ENCODE measurements around the gene ZDHHC11. TPM values are rescaled to one million over a fixed set of nuclear protein-coding genes. Genes with fewer than 3 reads are reported as not detected.
"Not testable (repeated sequence)": the region's sequence is repeated elsewhere in the genome, so short reads cannot be mapped to it uniquely, and the experiment has no call there.

ZDHHC11 gene
- total RNA-seq, 1 donor from 2014 or later, result 11.9 TPM

GRCh38 chr5:842402-843221, 8.2 kb downstream of the ZDHHC11 start:
- H3K36me3 Mint-ChIP-seq (ENCODE audit: low read depth); H3K27ac Mint-ChIP-seq; H3K9me3 Mint-ChIP-seq; H3K4me1 Mint-ChIP-seq (ENCODE audit: low read depth); H3K4me3 Mint-ChIP-seq (ENCODE audit: low read depth); H3K27me3 Mint-ChIP-seq (ENCODE audit: low read depth); intact Hi-C loops (cut with micrococcal nuclease); DNase-seq (ENCODE audit: low spot score): not testable (repeated sequence)

GRCh38 chr5:841531-842401, 9.0 kb downstream of the ZDHHC11 start:
- DNase-seq (ENCODE audit: low spot score); H3K4me3 Mint-ChIP-seq (ENCODE audit: low read depth); H3K36me3 Mint-ChIP-seq (ENCODE audit: low read depth); intact Hi-C loops (cut with micrococcal nuclease); H3K27me3 Mint-ChIP-seq (ENCODE audit: low read depth); H3K9me3 Mint-ChIP-seq; H3K4me1 Mint-ChIP-seq (ENCODE audit: low read depth); H3K27ac Mint-ChIP-seq: not testable (repeated sequence)

- H3K27me3 Mint-ChIP-seq (ENCODE audit: low read depth); H3K4me3 Mint-ChIP-seq (ENCODE audit: low read depth); intact Hi-C loops (cut with micrococcal nuclease); H3K9me3 Mint-ChIP-seq; H3K4me1 Mint-ChIP-seq (ENCODE audit: low read depth); DNase-seq (ENCODE audit: low spot score); H3K27ac Mint-ChIP-seq; H3K36me3 Mint-ChIP-seq (ENCODE audit: low read depth): not testable (repeated sequence)
Measured at GRCh38 chr5:840974-841435, 9.8 kb downstream of the ZDHHC11 start.

GRCh38 chr5:840118-840973, 10.4 kb downstream of the ZDHHC11 start:
- H3K4me1 Mint-ChIP-seq (ENCODE audit: low read depth); H3K4me3 Mint-ChIP-seq (ENCODE audit: low read depth); DNase-seq (ENCODE audit: low spot score); intact Hi-C loops (cut with micrococcal nuclease); H3K27ac Mint-ChIP-seq; H3K36me3 Mint-ChIP-seq (ENCODE audit: low read depth); H3K27me3 Mint-ChIP-seq (ENCODE audit: low read depth); H3K9me3 Mint-ChIP-seq: not testable (repeated sequence)

- H3K9me3 Mint-ChIP-seq; DNase-seq (ENCODE audit: low spot score); H3K36me3 Mint-ChIP-seq (ENCODE audit: low read depth); H3K27me3 Mint-ChIP-seq (ENCODE audit: low read depth); H3K4me3 Mint-ChIP-seq (ENCODE audit: low read depth); H3K4me1 Mint-ChIP-seq (ENCODE audit: low read depth); H3K27ac Mint-ChIP-seq; intact Hi-C loops (cut with micrococcal nuclease): not testable (repeated sequence)
Measured at GRCh38 chr5:838431-838851, 12.3 kb downstream of the ZDHHC11 start.

GRCh38 chr5:837621-838121, 13.1 kb downstream of the ZDHHC11 start:
- H3K27ac Mint-ChIP-seq; H3K36me3 Mint-ChIP-seq (ENCODE audit: low read depth); DNase-seq (ENCODE audit: low spot score); H3K4me3 Mint-ChIP-seq (ENCODE audit: low read depth); H3K27me3 Mint-ChIP-seq (ENCODE audit: low read depth); intact Hi-C loops (cut with micrococcal nuclease); H3K4me1 Mint-ChIP-seq (ENCODE audit: low read depth); H3K9me3 Mint-ChIP-seq: not testable (repeated sequence)

GRCh38 chr5:835933-836612, 14.7 kb downstream of the ZDHHC11 start:
- DNase-seq (ENCODE audit: low spot score); H3K36me3 Mint-ChIP-seq (ENCODE audit: low read depth); H3K4me1 Mint-ChIP-seq (ENCODE audit: low read depth); H3K27ac Mint-ChIP-seq; intact Hi-C loops (cut with micrococcal nuclease); H3K4me3 Mint-ChIP-seq (ENCODE audit: low read depth); H3K27me3 Mint-ChIP-seq (ENCODE audit: low read depth); H3K9me3 Mint-ChIP-seq: not testable (repeated sequence)

- H3K4me1 Mint-ChIP-seq (ENCODE audit: low read depth); H3K36me3 Mint-ChIP-seq (ENCODE audit: low read depth); DNase-seq (ENCODE audit: low spot score); intact Hi-C loops (cut with micrococcal nuclease); H3K9me3 Mint-ChIP-seq; H3K4me3 Mint-ChIP-seq (ENCODE audit: low read depth); H3K27ac Mint-ChIP-seq; H3K27me3 Mint-ChIP-seq (ENCODE audit: low read depth): not testable (repeated sequence)
Measured at GRCh38 chr5:834013-834412, 16.8 kb downstream of the ZDHHC11 start.

- H3K9me3 Mint-ChIP-seq; DNase-seq (ENCODE audit: low spot score); H3K4me3 Mint-ChIP-seq (ENCODE audit: low read depth); H3K27me3 Mint-ChIP-seq (ENCODE audit: low read depth); H3K36me3 Mint-ChIP-seq (ENCODE audit: low read depth); H3K4me1 Mint-ChIP-seq (ENCODE audit: low read depth); intact Hi-C loops (cut with micrococcal nuclease); H3K27ac Mint-ChIP-seq: not testable (repeated sequence)
Measured at GRCh38 chr5:828194-828593, 22.6 kb downstream of the ZDHHC11 start.

GRCh38 chr5:825544-825943, 25.2 kb downstream of the ZDHHC11 start:
- H3K4me3 Mint-ChIP-seq (ENCODE audit: low read depth); H3K4me1 Mint-ChIP-seq (ENCODE audit: low read depth); H3K27ac Mint-ChIP-seq; intact Hi-C loops (cut with micrococcal nuclease); DNase-seq (ENCODE audit: low spot score); H3K27me3 Mint-ChIP-seq (ENCODE audit: low read depth); H3K9me3 Mint-ChIP-seq: not testable (repeated sequence)
- H3K36me3 Mint-ChIP-seq (ENCODE audit: low read depth), result peaks cover 17% of the 10 kb centered on the region

GRCh38 chr5:821504-821903, 29.3 kb downstream of the ZDHHC11 start:
- Mint-ChIP-seq H3K4me1 (ENCODE audit: low read depth) (no peaks in the 10 kb centered on the region), H3K4me3 (ENCODE audit: low read depth) (no peak overlapping the region), H3K27ac (no peak overlapping the region), H3K36me3 (ENCODE audit: low read depth) (peaks cover 24% of the 10 kb centered on the region), H3K27me3 (ENCODE audit: low read depth) (no peaks in the 10 kb centered on the region), H3K9me3 (no peaks in the 10 kb centered on the region)
- no peak for DNase-seq (ENCODE audit: low spot score)
- intact Hi-C loops (cut with micrococcal nuclease), result no loop called here

- Mint-ChIP-seq H3K27me3 (ENCODE audit: low read depth) (no peaks in the 10 kb centered on the region), H3K27ac (no peak overlapping the region), H3K4me1 (ENCODE audit: low read depth) (no peaks in the 10 kb centered on the region), H3K36me3 (ENCODE audit: low read depth) (peaks cover 29% of the 10 kb centered on the region), H3K9me3 (no peaks in the 10 kb centered on the region), H3K4me3 (ENCODE audit: low read depth) (no peak overlapping the region)
- no peak for DNase-seq (ENCODE audit: low spot score)
- intact Hi-C loops (cut with micrococcal nuclease), result no loop called here
Measured at GRCh38 chr5:820245-820644, 30.5 kb downstream of the ZDHHC11 start.

Data from activated T-helper 2 cell treated with anti-CD3 and anti-CD28 coated beads, Interferon-gamma antibody, Interleukin-2, Interleukin-4, amounts not matched to agents 10 μg/mL and 5 μg/mL and 100 μg/mL, durations not matched to agents 14 hours and 24 hours and 36 hours (primary cell).